Common myeloid progenitor, CD34-positive (primary cell): ENCODE results near the gene EMP3. TPM values are rescaled to one million over a fixed set of nuclear protein-coding genes. Genes with fewer than 3 reads are reported as not detected.

Experiments used
- CTCF ChIA-PET: fragments of 350-600 bp; sonication (Branson Sonifier 250); formaldehyde crosslinking; loops from one replicate; lab custom pipeline; 2021; ENCODE audit warnings: antibody characterized with exemption; lab: Charles Lee
- POLR2A ChIA-PET: fragments of 350-600 bp; sonication (Branson Sonifier 250); formaldehyde crosslinking; loops from one replicate; lab custom pipeline; 2021; ENCODE audit warnings: antibody characterized with exemption; lab: Charles Lee
- DNase-seq, 3 donors: peaks; one replicate each; pipeline versions ENCODE4 v3.0.0 to v3.0.0-alpha.2; 2013
- H3K27ac ChIP-seq, 2 experiments: 1 replicate in 1 of 2; 2 replicates in 1 of 2; pipeline ENCODE4 v1.7.0; 2013; ENCODE audit warnings: inconsistent platforms in 2 of 2, low read length in 2 of 2, mild to moderate bottlenecking in 2 of 2, low read depth in 1 of 2, moderate library complexity in 1 of 2; ENCODE audit not compliant: severe bottlenecking in 2 of 2, insufficient read depth in 1 of 2, poor library complexity in 1 of 2
- H3K27me3 ChIP-seq, 5 experiments: replicated peaks in 2 of 5; 1 replicate in 3 of 5; 2 replicates in 2 of 5; pipeline versions ENCODE4 v1.6.1 to v1.7.0; 2013; ENCODE audit warnings: low read length in 4 of 5, mild to moderate bottlenecking in 2 of 5, moderate library complexity in 2 of 5, inconsistent platforms in 1 of 5; ENCODE audit not compliant: insufficient read depth in 5 of 5, control insufficient read depth in 4 of 5
- H3K36me3 ChIP-seq, 4 experiments: 1 replicate in 2 of 4; 2 replicates in 2 of 4; pipeline versions ENCODE4 v1.6.1 to v1.7.0; 2013; ENCODE audit warnings: low read length in 3 of 4, control low read depth in 1 of 4, mild to moderate bottlenecking in 1 of 4; ENCODE audit not compliant: control insufficient read depth in 4 of 4, insufficient read depth in 4 of 4
- H3K4me1 ChIP-seq, 4 experiments: 1 replicate in 3 of 4; 2 replicates in 1 of 4; pipeline versions ENCODE4 v1.6.1 to v1.7.1; 2013; ENCODE audit warnings: low read length in 3 of 4, mild to moderate bottlenecking in 3 of 4, control low read depth in 1 of 4, inconsistent platforms in 1 of 4, moderate library complexity in 1 of 4; ENCODE audit not compliant: control insufficient read depth in 4 of 4, insufficient read depth in 4 of 4; ENCODE audit errors: control extremely low read depth in 1 of 4
- H3K4me3 ChIP-seq, 7 experiments: 1 replicate in 4 of 7; 2 replicates in 3 of 7; pipeline versions ENCODE4 v1.5.1 to v1.7.0; 2013; ENCODE audit warnings: mild to moderate bottlenecking in 7 of 7, low read length in 6 of 7, moderate library complexity in 6 of 7, inconsistent platforms in 2 of 7, low read depth in 2 of 7, control low read depth in 1 of 7; ENCODE audit not compliant: insufficient read depth in 4 of 7, control insufficient read depth in 1 of 7; ENCODE audit errors: extremely low read depth in 1 of 7
- H3K9me3 ChIP-seq, 5 experiments: 1 replicate in 4 of 5; 2 replicates in 1 of 5; pipeline versions ENCODE4 v1.6.1 to v1.7.1; 2013; ENCODE audit warnings: low read length in 4 of 5, mild to moderate bottlenecking in 2 of 5, inconsistent platforms in 1 of 5, low read depth in 1 of 5, moderate library complexity in 1 of 5; ENCODE audit not compliant: control insufficient read depth in 4 of 5, insufficient read depth in 2 of 5; ENCODE audit errors: control extremely low read depth in 1 of 5
- WGBS: methylation state at CpG from one replicate; pipeline ENCODE4 v1.1.5; 2013; ENCODE audit not compliant: insufficient coverage; 5-methylcytosine and 5-hydroxymethylcytosine counted together
- polyA plus RNA-seq: library from polyadenylated mRNA; unstranded; fragments of 120-200 nt; gene quantifications from one replicate; pipeline ENCODE4 v1.2.1, GENCODE V29; 2013

The EMP3 gene, protein sequence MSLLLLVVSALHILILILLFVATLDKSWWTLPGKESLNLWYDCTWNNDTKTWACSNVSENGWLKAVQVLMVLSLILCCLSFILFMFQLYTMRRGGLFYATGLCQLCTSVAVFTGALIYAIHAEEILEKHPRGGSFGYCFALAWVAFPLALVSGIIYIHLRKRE
- 167 TPM for polyA plus RNA-seq

DNA sequence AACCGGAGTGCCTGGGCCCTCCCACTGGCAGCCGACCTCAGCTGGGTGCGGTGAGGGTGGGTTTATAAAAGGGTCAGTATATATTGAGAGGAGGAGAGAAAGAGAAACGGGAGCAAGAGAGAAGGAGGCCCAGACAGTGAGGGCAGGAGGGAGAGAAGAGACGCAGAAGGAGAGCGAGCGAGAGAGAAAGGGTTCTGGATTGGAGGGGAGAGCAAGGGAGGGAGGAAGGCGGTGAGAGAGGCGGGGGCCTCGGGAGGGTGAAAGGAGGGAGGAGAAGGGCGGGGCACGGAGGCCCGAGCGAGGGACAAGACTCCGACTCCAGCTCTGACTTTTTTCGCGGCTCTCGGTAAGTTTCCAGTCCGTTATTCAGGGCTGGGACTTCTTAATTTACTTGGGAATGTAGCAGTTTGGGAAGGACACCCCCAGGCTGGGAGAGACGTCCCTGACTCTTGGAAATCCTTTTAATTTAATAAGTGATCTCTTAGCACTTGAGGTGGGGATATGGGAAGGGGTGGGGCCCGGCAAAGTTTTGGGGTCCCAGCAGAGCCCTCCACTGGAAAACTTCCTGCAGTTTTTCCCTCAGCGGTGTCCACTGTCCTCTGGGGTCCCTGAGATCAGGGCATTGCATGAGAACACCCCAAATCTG lies at the start of gene EMP3:
TSS of gene EMP3 (plus strand) at position 288 of the 646 bp plus-strand sequence. CDS start 1,293 bp downstream, outside the sequence.
- ChIA-PET CTCF (interaction anchor here (1.7 to 16.4 kb wide), 2 partner anchors 10 to 11 kb away, joined by 4 to 286 read pairs; no protein-coding TSS in a partner anchor), POLR2A (interaction anchor here (0.9 to 1.5 kb wide), 3 partner anchors 8 to 293 kb away, joined by 3 to 9 read pairs (median 3); partner anchors contain the start of genes KDELR1, RPL18 and SPHK2)
- WGBS, result 0% methylated on average over 13 of the region's 22 CpGs
- peak within 1 kb of the TSS; percentile 58 to 95 (median 86) for H3K4me3 ChIP-seq
- H3K27me3 ChIP-seq, result no peaks in the 10 kb centered on the region
- H3K27ac ChIP-seq, result peak within 1 kb of the TSS; percentile 89 to 97
- peak; percentile 84 to 93 (median 91) for DNase-seq
- peaks cover 0 to 5% (median 0%) of the 10 kb centered on the region in 5 experiments for H3K9me3 ChIP-seq
- peaks cover 12 to 82% (median 77%) of the 10 kb centered on the region in 4 experiments for H3K4me1 ChIP-seq
- H3K36me3 ChIP-seq, result peaks cover 0 to 17% (median 16%) of the 10 kb centered on the region in 4 experiments

DNA sequence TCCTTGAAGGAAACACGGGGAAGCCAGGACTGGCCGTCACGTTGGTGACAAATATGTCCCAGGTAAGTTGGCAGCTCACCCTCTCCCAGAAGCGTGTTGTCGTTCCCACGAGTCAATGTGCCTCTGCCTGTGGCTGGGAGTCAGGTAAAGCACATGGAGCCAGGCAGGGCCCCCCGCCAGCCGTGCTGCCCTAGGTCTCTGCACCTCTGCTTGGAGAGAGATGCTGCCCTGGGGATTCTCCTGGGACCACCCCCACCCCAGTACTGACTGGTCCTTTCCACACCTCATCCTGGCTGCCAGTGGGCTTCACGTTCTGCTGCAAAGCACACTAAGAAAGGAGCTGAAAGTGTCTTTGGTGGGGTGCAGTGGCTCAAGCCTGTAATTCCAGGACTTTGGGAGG lies 45.6 kb upstream of the EMP3 start:
- Histone ChIP-seq H3K4me3 (no peak overlapping the region), H3K36me3 (peaks cover 8 to 34% (median 23%) of the 10 kb centered on the region in 4 experiments), H3K27me3 (no peaks in the 10 kb centered on the region), H3K9me3 (peaks cover 0 to 13% (median 6%) of the 10 kb centered on the region in 5 experiments), H3K27ac (no peak overlapping the region), H3K4me1 (no peaks in the 10 kb centered on the region)
- DNase-seq, result no peak
- 100% methylated on average over 8 of the region's 9 CpGs for WGBS
- ChIA-PET CTCF (interaction anchor here (2.0 kb wide), 1 partner anchor 11 kb away, joined by 4 read pairs; no protein-coding TSS in a partner anchor), POLR2A (interaction anchor here (0.7 kb wide), 1 partner anchor 67 kb away, joined by 3 read pairs; no protein-coding TSS in a partner anchor)

DNA sequence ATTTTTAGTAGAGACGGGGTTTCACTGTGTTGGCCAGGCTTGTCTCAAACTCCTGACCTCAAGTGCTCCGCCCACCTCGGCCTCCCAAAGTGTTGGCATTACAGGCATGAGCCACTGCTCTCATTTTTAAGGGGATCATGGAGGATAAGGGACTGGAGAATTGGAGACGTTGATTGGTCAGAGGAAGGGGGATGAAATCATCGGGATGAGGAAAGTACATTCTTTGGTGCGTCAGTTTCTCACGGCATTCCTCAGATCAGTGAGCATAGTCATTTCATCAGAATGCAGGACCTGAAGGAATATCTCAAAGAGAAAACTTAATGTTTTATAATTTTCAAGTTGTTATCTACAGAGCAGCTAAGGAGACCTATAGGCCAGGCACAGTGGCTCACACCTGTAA lies 41.4 kb upstream of the EMP3 start:
- CTCF ChIA-PET, result no interaction called here
- Histone ChIP-seq H3K9me3 (peaks cover 0 to 24% (median 8%) of the 10 kb centered on the region in 5 experiments), H3K36me3 (peaks cover 15 to 57% (median 42%) of the 10 kb centered on the region in 4 experiments), H3K27ac (no peak overlapping the region), H3K4me3 (no peak overlapping the region), H3K27me3 (no peaks in the 10 kb centered on the region), H3K4me1 (no peaks in the 10 kb centered on the region)
- 98% methylated on average over 7 of the region's 7 CpGs for WGBS
- no peak for DNase-seq
- POLR2A ChIA-PET, result no interaction called here

DNA sequence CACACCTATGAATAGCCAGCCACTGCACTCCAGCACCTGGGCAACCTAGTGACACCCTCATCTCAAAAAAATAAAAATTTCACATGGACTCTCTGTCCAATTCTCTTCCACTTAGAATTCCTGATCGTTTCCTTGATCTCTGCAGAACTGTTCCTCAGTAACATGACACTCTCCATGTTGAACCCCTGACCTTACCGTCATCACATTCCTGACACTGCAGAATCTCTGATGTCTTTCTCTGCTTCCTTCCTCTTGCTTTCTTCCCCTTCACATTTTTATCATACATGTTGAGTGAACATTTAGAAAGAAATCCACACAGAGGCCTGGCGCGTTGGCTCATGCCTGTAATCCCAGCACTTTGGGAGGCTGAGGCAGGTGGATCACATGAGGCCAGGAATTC lies 40.5 kb upstream of the EMP3 start:
- H3K4me3 ChIP-seq, result no peak overlapping the region
- peaks cover 15 to 53% (median 40%) of the 10 kb centered on the region in 4 experiments for H3K36me3 ChIP-seq
- DNase-seq, result no peak
- peaks cover 0 to 24% (median 8%) of the 10 kb centered on the region in 5 experiments for H3K9me3 ChIP-seq
- H3K4me1 ChIP-seq, result no peaks in the 10 kb centered on the region
- WGBS, result 100% methylated on average over 4 of the region's 4 CpGs
- no peak overlapping the region for H3K27ac ChIP-seq
- no peaks in the 10 kb centered on the region for H3K27me3 ChIP-seq
- CTCF ChIA-PET, result no interaction called here
- POLR2A ChIA-PET, result interaction anchor here (0.7 kb wide), 1 partner anchor 14 kb away, joined by 3 read pairs; no protein-coding TSS in a partner anchor

DNA sequence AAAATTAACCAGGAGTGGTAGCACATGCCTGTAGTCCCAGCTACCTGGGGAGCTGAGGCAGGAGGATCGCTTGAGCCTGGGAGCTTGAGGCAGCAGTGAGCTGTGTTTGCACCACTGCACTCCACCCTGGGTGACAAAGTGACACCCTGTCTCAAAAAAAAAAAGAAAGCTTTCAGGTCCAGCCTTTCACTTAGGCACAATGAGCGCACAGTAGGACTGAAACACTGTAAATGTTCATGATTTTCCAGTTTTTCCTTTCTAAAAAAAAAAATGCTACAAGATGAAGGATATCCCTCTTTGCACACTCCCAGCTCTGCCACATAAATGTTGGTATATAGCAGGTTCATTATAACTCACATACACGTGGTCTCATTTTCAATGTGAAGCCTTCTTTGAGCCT lies 37.6 kb upstream of the EMP3 start:
- Histone ChIP-seq H3K36me3 (peaks cover 15 to 40% (median 31%) of the 10 kb centered on the region in 4 experiments), H3K4me3 (no peak overlapping the region), H3K27me3 (no peaks in the 10 kb centered on the region), H3K9me3 (peaks cover 0 to 18% (median 8%) of the 10 kb centered on the region in 5 experiments), H3K27ac (no peak overlapping the region), H3K4me1 (peaks cover 0 to 10% (median 7%) of the 10 kb centered on the region in 4 experiments)
- WGBS, result 100% methylated on average over 1 of the region's 3 CpGs
- DNase-seq, result no peak
- ChIA-PET POLR2A (interaction anchor here (0.6 kb wide), 1 partner anchor 10 kb away, joined by 5 read pairs; no protein-coding TSS in a partner anchor), CTCF (interaction anchor here (0.6 to 7.8 kb wide), 2 partner anchors 21 to 46 kb away, joined by 7 to 53 read pairs; partner anchors contain the start of gene ZNF114)

DNA sequence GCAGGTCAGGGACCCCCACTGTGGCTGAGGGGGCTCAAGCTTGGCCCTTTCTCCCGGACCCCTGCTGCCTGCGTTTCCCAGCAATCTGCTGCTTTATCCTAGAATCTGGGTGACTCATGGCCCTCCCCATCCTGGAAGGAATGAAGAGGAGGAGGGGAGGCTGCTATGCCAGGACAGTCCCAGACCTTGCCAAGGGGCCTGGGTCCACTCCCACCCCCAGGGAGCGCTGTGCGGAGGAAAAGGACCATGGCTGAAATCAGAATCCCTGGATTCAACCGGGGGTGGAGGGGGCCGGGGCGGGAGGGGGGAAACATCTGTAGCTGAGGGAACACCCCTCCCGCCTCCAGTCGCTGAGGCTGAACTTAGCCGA lies 35.0 kb upstream of the EMP3 start:
- ChIA-PET CTCF (interaction anchor here (0.6 to 7.8 kb wide), 5 partner anchors 17 to 118 kb away, joined by 3 to 53 read pairs (median 7); partner anchors contain the start of gene ZNF114), POLR2A (interaction anchor here (0.6 kb wide), 1 partner anchor 251 kb away, joined by 3 read pairs; no protein-coding TSS in a partner anchor)
- Histone ChIP-seq H3K4me1 (peaks cover 0 to 10% (median 7%) of the 10 kb centered on the region in 4 experiments), H3K9me3 (peaks cover 0 to 11% (median 4%) of the 10 kb centered on the region in 5 experiments), H3K27ac (no peak overlapping the region), H3K27me3 (peaks cover 0 to 2% (median 0%) of the 10 kb centered on the region in 5 experiments), H3K4me3 (peak overlapping the region in 1 of 7 experiments; percentile 78), H3K36me3 (peaks cover 8 to 17% (median 15%) of the 10 kb centered on the region in 4 experiments)
- no peak for DNase-seq
- 56% methylated on average over 3 of the region's 10 CpGs for WGBS
